ENCODE results near the gene CCL7.

The CCL7 gene

GRCh38 chr17:34252444-34253138 is 17.4 kb upstream of the CCL7 start:
- no peak for DNase-seq (ENCODE audit: low spot score)
- in situ Hi-C loops (cut with MboI; ENCODE audit: low pct_unique_long_range_greater_than_20kb, low sequenced_read_pairs, unreplicated experiment): no loop called here
- TF ChIP-seq CTCF (IDR thresholded peaks at IDR 0.05; ENCODE audit: extremely low read depth, insufficient read depth, missing control alignments): no peak

GRCh38 chr17:34253139-34253525 is 16.9 kb upstream of the CCL7 start:
- in situ Hi-C loops (cut with MboI; ENCODE audit: low pct_unique_long_range_greater_than_20kb, low sequenced_read_pairs, unreplicated experiment): no loop called here
- no peak for DNase-seq (ENCODE audit: low spot score)
- TF ChIP-seq CTCF (IDR thresholded peaks at IDR 0.05; ENCODE audit: extremely low read depth, insufficient read depth, missing control alignments): no peak

GRCh38 chr17:34254146-34254545 is 15.9 kb upstream of the CCL7 start:
- DNase-seq (ENCODE audit: low spot score): no peak
- TF ChIP-seq CTCF (IDR thresholded peaks at IDR 0.05; ENCODE audit: extremely low read depth, insufficient read depth, missing control alignments): no peak
- in situ Hi-C loops (cut with MboI; ENCODE audit: low pct_unique_long_range_greater_than_20kb, low sequenced_read_pairs, unreplicated experiment): no loop called here

GRCh38 chr17:34254651-34255380 is 15.2 kb upstream of the CCL7 start, which contains the start of gene CCL2:
Gene CCL2 (plus strand): TSS chr17:34255285. CDS start chr17:34255350, 65 bp downstream.
- no peak for TF ChIP-seq CTCF (IDR thresholded peaks at IDR 0.05; ENCODE audit: extremely low read depth, insufficient read depth, missing control alignments)
- in situ Hi-C loops (cut with MboI; ENCODE audit: low pct_unique_long_range_greater_than_20kb, low sequenced_read_pairs, unreplicated experiment): no loop called here
- DNase-seq (ENCODE audit: low spot score): no peak

GRCh38 chr17:34255381-34255732 is 14.7 kb upstream of the CCL7 start:
- in situ Hi-C loops (cut with MboI; ENCODE audit: low pct_unique_long_range_greater_than_20kb, low sequenced_read_pairs, unreplicated experiment): no loop called here
- TF ChIP-seq CTCF (IDR thresholded peaks at IDR 0.05; ENCODE audit: extremely low read depth, insufficient read depth, missing control alignments): no peak

GRCh38 chr17:34255841-34256240 is 14.2 kb upstream of the CCL7 start:
- TF ChIP-seq CTCF (IDR thresholded peaks at IDR 0.05; ENCODE audit: extremely low read depth, insufficient read depth, missing control alignments): no peak
- no peak for DNase-seq (ENCODE audit: low spot score)
- in situ Hi-C loops (cut with MboI; ENCODE audit: low pct_unique_long_range_greater_than_20kb, low sequenced_read_pairs, unreplicated experiment): no loop called here

More at GRCh38 chr17:34255381-34255732, 14.7 kb upstream of the CCL7 start:
- no peak for DNase-seq (ENCODE audit: low spot score)

Data from GM13977 (cell line).